ENCODE data around the gene GFRAL. TPM values are rescaled to one million over a fixed set of nuclear protein-coding genes. Genes with fewer than 3 reads are reported as not detected.
A peak's percentile ranks its signal among the peaks of the same experiment; 100 is the strongest.

The GFRAL gene
- total RNA-seq, 1 experiment from 2014 or later, result not detected

GRCh38 chr6:55443238-55444134, 116.2 kb downstream of the GFRAL start:
- no peaks in the 10 kb centered on the region for H3K27me3 Mint-ChIP-seq (ENCODE audit: insufficient read depth, unreplicated experiment)

GRCh38 chr6:55445648-55446204, 118.5 kb downstream of the GFRAL start:
- Mint-ChIP-seq H3K9me3 (ENCODE audit: unreplicated experiment) (no peaks in the 10 kb centered on the region), H3K27me3 (ENCODE audit: insufficient read depth, unreplicated experiment) (no peaks in the 10 kb centered on the region), H3K4me3 (ENCODE audit: unreplicated experiment) (no peak overlapping the region), H3K27ac (ENCODE audit: unreplicated experiment) (no peak overlapping the region), H3K4me1 (ENCODE audit: low read depth, unreplicated experiment) (peaks cover 10% of the 10 kb centered on the region), H3K36me3 (ENCODE audit: insufficient read depth, unreplicated experiment) (no peaks in the 10 kb centered on the region)
- H3K4me1 ChIP-seq, result peaks cover 12% of the 10 kb centered on the region
- ChIA-PET CTCF (interaction anchor here (1.1 to 1.2 kb wide), 2 partner anchors 169 to 496 kb away, joined by 4 to 5 read pairs; no protein-coding TSS in a partner anchor), POLR2A (no interaction called here)
- H3K27me3 ChIP-seq (replicated peaks; ENCODE audit: control insufficient read depth, insufficient read depth, low read length), result no peaks in the 10 kb centered on the region
- no peaks in the 10 kb centered on the region for H3K36me3 ChIP-seq (ENCODE audit: control insufficient read depth, insufficient read depth, low read length)
- peak in 1 of 2 experiments; percentile 11 for DNase-seq
- no peak overlapping the region for H3K4me3 ChIP-seq (ENCODE audit: low read depth, low read length)
- BruUV-seq (replicated peaks), result no TSS peak
- TF ChIP-seq CTCF (IDR thresholded peaks at IDR 0.05; ENCODE audit: insufficient read depth in 1 of 2, low read depth in 1 of 2, low read length in 1 of 2, severe bottlenecking in 1 of 2, unreplicated experiment in 1 of 2), result peak; percentile 38 to 74
- intact Hi-C loops (cut with micrococcal nuclease; ENCODE audit: unreplicated experiment), result loop anchor here (1.0 to 5.0 kb wide), 6 partner anchors 82 to 847 kb away; no protein-coding TSS in a partner anchor
- no peaks in the 10 kb centered on the region for H3K9me3 ChIP-seq

More at GRCh38 chr6:55443238-55444134, 116.2 kb downstream of the GFRAL start:
- Mint-ChIP-seq H3K4me3 (ENCODE audit: unreplicated experiment) (no peak overlapping the region), H3K9me3 (ENCODE audit: unreplicated experiment) (no peaks in the 10 kb centered on the region), H3K27ac (ENCODE audit: unreplicated experiment) (no peak overlapping the region), H3K4me1 (ENCODE audit: low read depth, unreplicated experiment) (peaks cover 10% of the 10 kb centered on the region), H3K36me3 (ENCODE audit: insufficient read depth, unreplicated experiment) (no peaks in the 10 kb centered on the region)
- Histone ChIP-seq H3K4me3 (ENCODE audit: low read depth, low read length) (no peak overlapping the region), H3K27me3 (replicated peaks; ENCODE audit: control insufficient read depth, insufficient read depth, low read length) (no peaks in the 10 kb centered on the region), H3K4me1 (peaks cover 12% of the 10 kb centered on the region), H3K36me3 (ENCODE audit: control insufficient read depth, insufficient read depth, low read length) (no peaks in the 10 kb centered on the region), H3K9me3 (no peaks in the 10 kb centered on the region)
- TF ChIP-seq CTCF (IDR thresholded peaks at IDR 0.05; ENCODE audit: insufficient read depth in 1 of 2, low read depth in 1 of 2, low read length in 1 of 2, severe bottlenecking in 1 of 2, unreplicated experiment in 1 of 2), result no peak
- BruUV-seq (replicated peaks), result no TSS peak
- intact Hi-C loops (cut with micrococcal nuclease; ENCODE audit: unreplicated experiment), result loop anchor here (1.0 kb wide), 1 partner anchor 123 kb away; no protein-coding TSS in a partner anchor
- ChIA-PET CTCF (no interaction called here), POLR2A (no interaction called here)
- no peak for DNase-seq

GRCh38 chr6:55447891-55448290, 120.6 kb downstream of the GFRAL start:
- no peaks in the 10 kb centered on the region for H3K9me3 Mint-ChIP-seq (ENCODE audit: unreplicated experiment)
- no peak for TF ChIP-seq CTCF (IDR thresholded peaks at IDR 0.05; ENCODE audit: insufficient read depth in 1 of 2, low read depth in 1 of 2, low read length in 1 of 2, severe bottlenecking in 1 of 2, unreplicated experiment in 1 of 2)
- DNase-seq, result no peak
- H3K4me3 Mint-ChIP-seq (ENCODE audit: unreplicated experiment), result no peak overlapping the region
- H3K36me3 Mint-ChIP-seq (ENCODE audit: insufficient read depth, unreplicated experiment), result no peaks in the 10 kb centered on the region
- Histone ChIP-seq H3K36me3 (ENCODE audit: control insufficient read depth, insufficient read depth, low read length) (no peaks in the 10 kb centered on the region), H3K9me3 (no peaks in the 10 kb centered on the region), H3K4me1 (peaks cover 11% of the 10 kb centered on the region), H3K27me3 (replicated peaks; ENCODE audit: control insufficient read depth, insufficient read depth, low read length) (no peaks in the 10 kb centered on the region), H3K4me3 (ENCODE audit: low read depth, low read length) (no peak overlapping the region)
- no TSS peak for BruUV-seq (replicated peaks)
- H3K4me1 Mint-ChIP-seq (ENCODE audit: low read depth, unreplicated experiment), result peaks cover 4% of the 10 kb centered on the region
- intact Hi-C loops (cut with micrococcal nuclease; ENCODE audit: unreplicated experiment), result loop anchor here (5.0 kb wide), 1 partner anchor 79 kb away; no protein-coding TSS in a partner anchor
- POLR2A ChIA-PET, result no interaction called here
- CTCF ChIA-PET, result no interaction called here
- H3K27me3 Mint-ChIP-seq (ENCODE audit: insufficient read depth, unreplicated experiment), result no peaks in the 10 kb centered on the region
- H3K27ac Mint-ChIP-seq (ENCODE audit: unreplicated experiment), result no peak overlapping the region
